CD8-positive, alpha-beta memory T cell (primary cell): ENCODE data around the gene ANKRD42. TPM values are rescaled to one million over a fixed set of nuclear protein-coding genes. Genes with fewer than 3 reads are reported as not detected.
"Not testable (repeated sequence)": the region's sequence is repeated elsewhere in the genome, so short reads cannot be mapped to it uniquely, and the experiment has no call there.

Source experiments
- CTCF ChIA-PET: fragments of 350-600 bp; sonication (Branson Sonifier 250); formaldehyde crosslinking; loops from one replicate; lab custom pipeline; 2021; ENCODE audit warnings: antibody characterized with exemption; lab: Charles Lee
- POLR2A ChIA-PET: fragments of 350-600 bp; sonication (Branson Sonifier 250); formaldehyde crosslinking; loops from one replicate; lab custom pipeline; 2021; ENCODE audit warnings: antibody characterized with exemption; lab: Charles Lee
- DNase-seq, 5 donors: peaks; one replicate each; pipeline versions ENCODE4 v3.0.0 to v3.0.0-alpha.2; 2020 to 2022; ENCODE audit warnings: mixed read lengths in 1 of 5
- H3K27ac ChIP-seq: one replicate; pipeline ENCODE4 v1.7.0; 2013; ENCODE audit warnings: low read depth, mild to moderate bottlenecking, low read length, moderate library complexity
- H3K27me3 ChIP-seq: 2 replicates; pipeline ENCODE4 v1.7.0; 2013; ENCODE audit warnings: low read length, mild to moderate bottlenecking; ENCODE audit not compliant: insufficient read depth, poor library complexity, severe bottlenecking
- H3K36me3 ChIP-seq: 2 replicates; pipeline ENCODE4 v1.7.0; 2013; ENCODE audit warnings: mild to moderate bottlenecking, low read length, moderate library complexity; ENCODE audit not compliant: insufficient read depth
- H3K4me1 ChIP-seq: 2 replicates; pipeline ENCODE4 v1.7.0; 2013; ENCODE audit warnings: mild to moderate bottlenecking, low read length, moderate library complexity; ENCODE audit not compliant: insufficient read depth
- H3K4me3 ChIP-seq: 2 replicates; pipeline ENCODE4 v1.7.0; 2013; ENCODE audit warnings: mild to moderate bottlenecking, low read length
- H3K9me3 ChIP-seq: 2 replicates; pipeline ENCODE4 v1.7.0; 2013; ENCODE audit warnings: mild to moderate bottlenecking, low read length
- H3K27ac Mint-ChIP-seq, 8 donors: one replicate each; pipeline ENCODE4 v1.8.0; 2020 to 2021; ENCODE audit warnings: mixed read lengths in 8 of 8, mild to moderate bottlenecking in 6 of 8, inconsistent platforms in 3 of 8, moderate library complexity in 3 of 8
- H3K27me3 Mint-ChIP-seq, 2 donors: one replicate each; pipeline ENCODE4 v1.8.0; 2020 to 2021; ENCODE audit warnings: mixed read lengths in 2 of 2, mild to moderate bottlenecking in 1 of 2, moderate library complexity in 1 of 2
- H3K36me3 Mint-ChIP-seq, 3 donors: one replicate each; pipeline ENCODE4 v1.8.0; 2020 to 2021; ENCODE audit warnings: mixed read lengths in 3 of 3, inconsistent platforms in 1 of 3, mild to moderate bottlenecking in 1 of 3
- H3K4me1 Mint-ChIP-seq, 3 donors: one replicate each; pipeline ENCODE4 v1.8.0; 2020 to 2021; ENCODE audit warnings: mixed read lengths in 3 of 3, inconsistent platforms in 1 of 3, mild to moderate bottlenecking in 1 of 3
- H3K4me3 Mint-ChIP-seq, 7 donors: one replicate each; pipeline ENCODE4 v1.8.0; 2020 to 2021; ENCODE audit warnings: mixed read lengths in 7 of 7, mild to moderate bottlenecking in 6 of 7, moderate library complexity in 4 of 7, inconsistent platforms in 2 of 7
- H3K9me3 Mint-ChIP-seq, 5 donors: one replicate each; pipeline ENCODE4 v1.8.0; 2020 to 2022; ENCODE audit warnings: mixed read lengths in 5 of 5, mild to moderate bottlenecking in 3 of 5, moderate library complexity in 2 of 5, inconsistent platforms in 1 of 5
- polyA plus RNA-seq: library from polyadenylated mRNA; unstranded; fragments of 300-500 nt; fragmentation: Illumina TruSeq; gene quantifications from one replicate; pipeline ENCODE4 v1.2.3, GENCODE V29; 2021
- total RNA-seq, 2 experiments: library from RNA; stranded (reverse); gene quantifications; one replicate each; pipeline ENCODE4 v1.2.3, GENCODE V29; 2021

ANKRD42 gene
- total and polyA plus RNA-seq, 3 experiments from 2014 or later: 6.0 to 10.3 (median 9.7) TPM

DNA sequence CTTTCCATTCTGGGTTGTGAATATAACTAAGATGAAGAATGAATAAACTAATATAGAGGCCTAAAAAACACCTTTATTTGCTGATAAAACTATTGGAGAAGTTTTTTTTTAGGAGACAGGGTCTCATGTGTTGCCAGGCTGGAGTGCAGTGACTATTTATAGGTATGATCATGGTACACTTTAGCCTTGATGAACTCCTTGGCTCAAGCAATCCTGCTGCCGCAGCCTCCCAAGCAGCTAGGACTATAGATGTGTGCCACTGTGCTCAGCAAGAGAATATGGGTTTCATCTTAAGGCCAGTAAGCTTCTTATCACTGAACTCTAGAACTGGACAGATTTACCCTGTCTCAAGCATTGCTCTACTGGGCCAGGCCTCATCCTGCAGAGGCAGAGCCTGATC is 66.0 kb downstream of the ANKRD42 start:
- Mint-ChIP-seq H3K4me3 (no peak overlapping the region), H3K27ac (peak overlapping the region in 5 of 8 donors; percentile 2 to 40 (median 23)), H3K27me3 (no peaks in the 10 kb centered on the region), H3K9me3 (no peaks in the 10 kb centered on the region), H3K36me3 (peaks cover 4 to 60% (median 22%) of the 10 kb centered on the region in 3 donors), H3K4me1 (no peaks in the 10 kb centered on the region)
- ChIA-PET POLR2A (no interaction called here), CTCF (no interaction called here)
- Histone ChIP-seq H3K9me3 (no peaks in the 10 kb centered on the region), H3K27ac (no peak overlapping the region), H3K36me3 (peaks cover 18% of the 10 kb centered on the region), H3K4me1 (no peaks in the 10 kb centered on the region), H3K27me3 (no peaks in the 10 kb centered on the region), H3K4me3 (no peak overlapping the region)
- DNase-seq: no peak

DNA sequence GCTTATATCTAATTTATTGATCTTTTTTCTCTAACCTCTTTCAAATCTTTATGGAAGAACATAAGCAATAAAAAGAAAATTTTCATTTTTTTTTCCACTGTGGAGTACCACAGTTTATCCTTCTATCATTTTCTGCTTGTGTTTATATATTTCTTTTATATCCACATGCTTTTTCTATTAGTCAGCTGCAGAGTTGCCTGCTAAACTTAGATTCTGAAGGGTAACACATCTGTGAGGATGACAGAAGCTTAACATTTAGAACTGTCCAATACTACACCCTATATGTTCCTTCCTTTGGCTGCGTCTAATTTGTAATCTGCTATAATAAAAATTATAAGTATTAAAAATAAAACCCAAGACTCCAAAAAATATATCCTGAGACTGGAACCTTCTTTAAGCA is 71.8 kb downstream of the ANKRD42 start:
- no peak overlapping the region for H3K4me3 ChIP-seq
- no peaks in the 10 kb centered on the region for H3K9me3 ChIP-seq
- Mint-ChIP-seq H3K4me1 (peaks cover 15 to 24% (median 19%) of the 10 kb centered on the region in 3 donors), H3K27me3 (no peaks in the 10 kb centered on the region), H3K9me3 (no peaks in the 10 kb centered on the region), H3K4me3 (no peak overlapping the region), H3K36me3 (peaks cover 10 to 87% (median 31%) of the 10 kb centered on the region in 3 donors), H3K27ac (no peak overlapping the region)
- H3K27me3 ChIP-seq: no peaks in the 10 kb centered on the region
- POLR2A ChIA-PET: no interaction called here
- CTCF ChIA-PET: no interaction called here
- DNase-seq: no peak
- H3K4me1 ChIP-seq: no peaks in the 10 kb centered on the region
- no peak overlapping the region for H3K27ac ChIP-seq
- H3K36me3 ChIP-seq: peaks cover 23% of the 10 kb centered on the region

DNA sequence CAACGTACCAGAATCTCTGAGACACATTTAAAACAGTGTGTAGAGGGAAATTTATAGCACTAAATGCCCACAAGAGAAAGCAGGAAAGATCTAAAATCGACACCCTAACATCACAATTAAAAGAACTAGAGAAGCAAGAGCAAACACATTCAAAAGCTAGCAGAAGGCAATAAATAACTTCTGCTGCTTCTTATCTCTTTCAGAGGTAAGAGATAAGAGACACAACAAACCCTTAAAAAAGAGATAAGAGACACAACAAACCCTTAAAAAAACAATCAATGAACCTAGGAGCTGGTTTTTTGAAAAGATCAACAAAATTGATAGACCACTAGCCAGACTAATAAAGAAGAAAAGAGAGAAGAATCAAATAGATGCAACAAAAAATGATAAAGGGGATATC is 75.6 kb downstream of the ANKRD42 start:
- POLR2A ChIA-PET, H3K9me3 ChIP-seq, H3K27ac ChIP-seq, H3K27me3 Mint-ChIP-seq, H3K4me1 ChIP-seq, DNase-seq, H3K27me3 ChIP-seq, CTCF ChIA-PET, H3K4me3 Mint-ChIP-seq, H3K9me3 Mint-ChIP-seq, H3K4me3 ChIP-seq: not testable (repeated sequence)
- Mint-ChIP-seq H3K4me1 (peaks cover 19 to 31% (median 24%) of the 10 kb centered on the region in 3 donors), H3K27ac (peak overlapping the region in 3 of 8 donors; percentile 2 to 56 (median 25)), H3K36me3 (peaks cover 34 to 91% (median 44%) of the 10 kb centered on the region in 3 donors)
- H3K36me3 ChIP-seq: peaks cover 12% of the 10 kb centered on the region

DNA sequence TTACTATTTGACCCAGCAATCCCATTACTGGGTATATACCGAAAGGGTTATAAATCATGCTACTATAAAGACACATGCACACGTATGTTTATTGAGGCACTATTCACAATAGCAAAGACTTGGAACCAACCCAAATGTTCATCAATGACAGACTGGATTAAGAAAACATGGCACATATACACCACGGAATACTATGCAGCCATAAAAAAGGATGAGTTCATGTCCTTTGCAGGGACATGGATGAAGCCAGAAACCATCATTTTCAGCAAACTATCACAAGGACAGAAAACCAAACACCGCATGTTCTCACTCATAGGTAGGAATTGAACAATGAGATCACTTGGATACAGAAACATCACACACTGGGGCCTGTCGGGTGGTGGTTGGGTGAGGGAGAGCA is 78.2 kb downstream of the ANKRD42 start:
- CTCF ChIA-PET, H3K9me3 ChIP-seq, H3K27me3 ChIP-seq, H3K9me3 Mint-ChIP-seq, H3K27ac Mint-ChIP-seq, H3K4me3 ChIP-seq, H3K36me3 ChIP-seq, H3K4me3 Mint-ChIP-seq, H3K27ac ChIP-seq, H3K27me3 Mint-ChIP-seq, POLR2A ChIA-PET, DNase-seq, H3K4me1 ChIP-seq: not testable (repeated sequence)
- Mint-ChIP-seq H3K36me3 (peaks cover 29 to 89% (median 41%) of the 10 kb centered on the region in 3 donors), H3K4me1 (peaks cover 19 to 31% (median 28%) of the 10 kb centered on the region in 3 donors)

DNA sequence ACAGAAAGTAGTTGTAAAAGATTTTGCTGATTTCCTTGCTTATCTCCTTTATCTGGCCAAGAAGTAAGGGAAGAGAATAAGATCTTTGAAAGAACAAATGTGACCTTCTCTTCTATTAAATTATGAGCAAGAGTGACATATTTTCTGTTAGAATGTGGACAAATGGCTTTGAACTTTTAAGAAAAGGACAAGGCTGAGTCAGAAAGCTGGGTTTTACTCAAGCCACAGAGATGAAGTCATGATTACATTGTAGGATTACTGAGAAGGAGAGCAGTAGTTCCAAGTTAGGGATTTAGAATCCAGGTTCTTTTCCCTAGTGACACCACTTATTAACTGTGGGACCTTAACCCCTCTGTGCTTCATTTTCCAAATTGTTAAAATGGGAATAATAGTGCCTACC is 79.1 kb downstream of the ANKRD42 start:
- CTCF ChIA-PET: interaction anchor here (1.9 kb wide), 1 partner anchor 23 kb away, joined by 7 read pairs; no protein-coding TSS in a partner anchor
- no peak overlapping the region for H3K4me3 Mint-ChIP-seq
- POLR2A ChIA-PET: interaction anchor here (0.7 kb wide), 1 partner anchor 219 kb away, joined by 4 read pairs; no protein-coding TSS in a partner anchor

DNA sequence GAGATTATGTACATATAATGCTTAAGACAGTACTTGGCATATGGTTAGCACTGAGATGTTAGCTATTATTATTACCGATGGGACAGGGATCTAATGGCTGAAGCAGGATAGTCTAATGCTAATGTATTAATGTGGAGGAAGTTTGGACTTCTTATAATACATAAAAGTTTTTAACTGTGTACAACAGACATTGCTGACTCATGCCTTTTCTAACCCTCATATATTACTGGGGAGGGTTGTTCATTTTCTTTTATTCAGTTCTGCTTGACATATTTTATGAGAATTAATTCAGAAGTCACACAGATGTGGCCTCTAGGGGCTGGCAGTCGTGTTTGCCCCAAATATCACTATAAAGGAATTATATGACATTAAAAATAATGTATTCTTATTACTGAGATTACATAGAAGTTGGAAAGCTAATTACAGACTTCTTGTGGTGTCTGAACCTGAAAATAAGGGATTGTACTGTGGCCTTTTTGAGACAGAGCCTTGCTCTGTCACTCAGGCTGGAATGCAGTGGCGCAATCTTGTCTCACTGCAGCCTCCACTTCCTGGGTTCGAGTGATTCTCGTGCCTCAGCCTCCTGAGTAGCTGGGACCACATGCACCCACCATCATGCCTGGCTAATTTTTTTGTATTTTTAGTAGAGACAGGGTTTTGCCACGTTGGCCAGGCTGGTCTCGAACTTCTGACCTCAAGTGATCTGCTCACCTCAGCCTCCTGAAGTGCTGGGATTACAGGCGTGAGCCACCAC is 82.6 kb downstream of the ANKRD42 start:
- ChIA-PET CTCF (interaction anchor here (1.3 kb wide), 1 partner anchor 10 kb away, joined by 5 read pairs; the partner anchor contains the start of gene CCDC90B), POLR2A (interaction anchor here (1.0 kb wide), 1 partner anchor 10 kb away, joined by 3 read pairs; the partner anchor contains the start of gene CCDC90B)
- Histone ChIP-seq H3K27ac (no peak overlapping the region), H3K27me3 (no peaks in the 10 kb centered on the region), H3K4me1 (no peaks in the 10 kb centered on the region), H3K9me3 (no peaks in the 10 kb centered on the region), H3K4me3 (no peak overlapping the region), H3K36me3 (peaks cover 16% of the 10 kb centered on the region)
- Mint-ChIP-seq H3K4me3 (no peak overlapping the region), H3K36me3 (peaks cover 25 to 76% (median 31%) of the 10 kb centered on the region in 3 donors), H3K27me3 (no peaks in the 10 kb centered on the region), H3K27ac (no peak overlapping the region), H3K4me1 (peaks cover 9 to 21% (median 20%) of the 10 kb centered on the region in 3 donors), H3K9me3 (peaks cover 0 to 2% (median 0%) of the 10 kb centered on the region in 5 donors)
- no peak for DNase-seq

More for the DNA sequence above, 79.1 kb downstream of the ANKRD42 start:
- H3K36me3 ChIP-seq: peaks cover 6% of the 10 kb centered on the region
- Mint-ChIP-seq H3K9me3 (peaks cover 0 to 2% (median 0%) of the 10 kb centered on the region in 5 donors), H3K36me3 (peaks cover 29 to 83% (median 32%) of the 10 kb centered on the region in 3 donors), H3K27me3 (no peaks in the 10 kb centered on the region), H3K27ac (peak overlapping the region in 1 of 8 donors; percentile 74), H3K4me1 (peaks cover 19 to 31% (median 30%) of the 10 kb centered on the region in 3 donors)
- no peak for DNase-seq
- H3K4me3 ChIP-seq: no peak overlapping the region
- H3K4me1 ChIP-seq: no peaks in the 10 kb centered on the region
- H3K27ac ChIP-seq: no peak overlapping the region
- no peaks in the 10 kb centered on the region for H3K27me3 ChIP-seq
- H3K9me3 ChIP-seq: no peaks in the 10 kb centered on the region

DNA sequence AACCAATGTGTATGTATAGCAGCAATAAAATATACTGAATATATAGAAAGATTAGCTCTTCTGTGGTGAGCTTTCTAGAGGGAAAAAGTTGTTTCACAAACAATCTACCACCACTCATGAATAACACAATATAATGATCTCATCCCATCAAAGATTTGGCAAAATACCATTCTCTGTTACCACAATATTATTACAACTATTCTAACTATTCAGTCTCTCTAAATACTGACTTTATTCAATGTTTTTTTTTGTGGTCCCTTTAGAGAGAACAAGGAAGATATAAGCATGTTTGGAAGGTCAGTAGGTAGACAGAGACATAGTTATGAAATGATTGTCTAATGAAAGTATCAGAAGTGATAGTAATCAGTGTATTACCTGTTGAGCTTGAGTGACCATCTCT is 84.8 kb downstream of the ANKRD42 start:
- no peak overlapping the region for H3K27ac ChIP-seq
- Mint-ChIP-seq H3K4me3 (no peak overlapping the region), H3K27me3 (no peaks in the 10 kb centered on the region), H3K4me1 (peaks cover 21 to 43% (median 26%) of the 10 kb centered on the region in 3 donors), H3K9me3 (no peaks in the 10 kb centered on the region), H3K36me3 (peaks cover 9 to 61% (median 16%) of the 10 kb centered on the region in 3 donors), H3K27ac (no peak overlapping the region)
- no peak overlapping the region for H3K4me3 ChIP-seq
- no peak for DNase-seq
- ChIA-PET CTCF (no interaction called here), POLR2A (no interaction called here)
- no peaks in the 10 kb centered on the region for H3K27me3 ChIP-seq
- H3K9me3 ChIP-seq: no peaks in the 10 kb centered on the region
- peaks cover 9% of the 10 kb centered on the region for H3K36me3 ChIP-seq
- peaks cover 8% of the 10 kb centered on the region for H3K4me1 ChIP-seq

DNA sequence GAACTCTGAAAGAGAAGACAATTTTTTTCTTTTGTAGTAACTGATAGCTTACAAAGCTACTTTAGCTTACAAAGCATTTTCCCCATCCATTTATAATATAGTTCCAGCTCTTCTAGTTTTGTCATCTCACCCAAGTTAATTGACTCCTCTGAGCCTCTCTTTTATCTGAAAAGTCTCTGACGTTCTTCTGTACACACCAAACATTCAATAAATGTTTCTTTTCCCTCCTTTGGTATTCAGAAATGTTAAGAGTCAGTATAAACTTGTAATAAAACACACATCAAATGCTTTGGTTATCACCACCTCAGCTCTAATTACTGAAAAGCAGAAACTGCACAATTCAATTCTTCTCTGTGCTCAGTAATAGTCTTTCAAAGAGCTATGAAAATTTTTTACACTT is 86.7 kb downstream of the ANKRD42 start:
- no peaks in the 10 kb centered on the region for H3K27me3 Mint-ChIP-seq
- no peak for DNase-seq
- no peak overlapping the region for H3K27ac ChIP-seq
- no peaks in the 10 kb centered on the region for H3K9me3 ChIP-seq
- H3K4me3 ChIP-seq: no peak overlapping the region
- H3K4me1 ChIP-seq: peaks cover 25% of the 10 kb centered on the region
- ChIA-PET POLR2A (no interaction called here), CTCF (interaction anchor here (0.6 kb wide), 1 partner anchor 217 kb away, joined by 3 read pairs; no protein-coding TSS in a partner anchor)
- H3K9me3 Mint-ChIP-seq: no peaks in the 10 kb centered on the region
- peak overlapping the region in 1 of 8 donors; percentile 4 for H3K27ac Mint-ChIP-seq
- H3K4me1 Mint-ChIP-seq: peaks cover 38 to 60% (median 43%) of the 10 kb centered on the region in 3 donors
- no peaks in the 10 kb centered on the region for H3K27me3 ChIP-seq
- peaks cover 9% of the 10 kb centered on the region for H3K36me3 ChIP-seq
- peaks cover 6 to 50% (median 12%) of the 10 kb centered on the region in 3 donors for H3K36me3 Mint-ChIP-seq
- no peak overlapping the region for H3K4me3 Mint-ChIP-seq
